GM23248 (cell line): ENCODE data around the gene BAG2.

Experiments
- EZH2 ChIP-seq: fragments of 200-600 bp; sonication (generic); IDR thresholded peaks from 2 replicates; pipeline ENCODE4 v1.6.1; 2018; ENCODE audit warnings: antibody characterized with exemption, mild to moderate bottlenecking; ENCODE audit not compliant: insufficient read depth, poor library complexity, severe bottlenecking
- EZH2phosphoT487 ChIP-seq: fragments of 200-600 bp; sonication (generic); IDR thresholded peaks from 2 replicates; pipeline ENCODE4 v1.6.1; 2018; ENCODE audit warnings: antibody characterized with exemption, moderate library complexity, mild to moderate bottlenecking, low read depth; ENCODE audit not compliant: insufficient read depth

- TF ChIP-seq EZH2phosphoT487 (no peak), EZH2 (no peak)
Observed at GRCh38 chr6:57180596-57180995, 8.5 kb downstream of the BAG2 start.
